ENCODE data around the gene TSHR. TPM values are rescaled to one million over a fixed set of nuclear protein-coding genes. Genes with fewer than 3 reads are reported as not detected.

Gene TSHR
- total RNA-seq, 1 donor, result not detected

DNA sequence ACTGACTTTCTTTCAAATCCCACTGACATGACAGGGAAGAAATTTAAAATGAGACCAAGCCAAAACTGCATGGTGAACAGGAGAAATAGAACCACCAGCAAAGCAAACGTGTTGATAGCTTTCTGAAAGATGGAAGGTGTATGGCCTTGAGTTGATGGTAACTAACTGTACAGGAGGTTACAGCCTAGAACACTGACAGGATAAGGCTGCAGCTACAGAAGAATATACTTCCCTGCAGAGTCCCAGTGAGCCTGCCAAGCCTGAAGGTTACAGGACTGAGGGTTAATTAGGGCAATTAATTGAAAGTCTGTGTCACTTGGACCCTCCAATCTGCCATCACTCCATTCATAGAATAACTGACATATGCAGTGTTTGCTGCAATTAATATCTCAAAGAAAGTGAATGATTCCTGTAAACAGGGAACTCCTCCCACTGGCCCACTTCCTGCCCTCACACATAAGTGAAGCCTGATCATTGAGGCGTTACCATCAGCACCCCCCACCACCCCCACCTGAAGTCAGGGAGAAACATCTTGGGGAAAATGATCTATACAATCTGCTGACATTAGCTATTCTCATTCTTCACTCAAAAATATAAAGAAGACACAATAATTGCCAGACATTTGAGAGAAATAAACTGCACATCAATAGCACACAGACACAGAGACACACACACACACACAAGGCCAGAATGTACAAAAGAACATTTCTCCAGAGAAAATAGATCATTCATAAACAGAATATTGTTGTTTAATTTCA lies 191.9 kb downstream of the TSHR start:
- TF ChIP-seq, protein P1, sequence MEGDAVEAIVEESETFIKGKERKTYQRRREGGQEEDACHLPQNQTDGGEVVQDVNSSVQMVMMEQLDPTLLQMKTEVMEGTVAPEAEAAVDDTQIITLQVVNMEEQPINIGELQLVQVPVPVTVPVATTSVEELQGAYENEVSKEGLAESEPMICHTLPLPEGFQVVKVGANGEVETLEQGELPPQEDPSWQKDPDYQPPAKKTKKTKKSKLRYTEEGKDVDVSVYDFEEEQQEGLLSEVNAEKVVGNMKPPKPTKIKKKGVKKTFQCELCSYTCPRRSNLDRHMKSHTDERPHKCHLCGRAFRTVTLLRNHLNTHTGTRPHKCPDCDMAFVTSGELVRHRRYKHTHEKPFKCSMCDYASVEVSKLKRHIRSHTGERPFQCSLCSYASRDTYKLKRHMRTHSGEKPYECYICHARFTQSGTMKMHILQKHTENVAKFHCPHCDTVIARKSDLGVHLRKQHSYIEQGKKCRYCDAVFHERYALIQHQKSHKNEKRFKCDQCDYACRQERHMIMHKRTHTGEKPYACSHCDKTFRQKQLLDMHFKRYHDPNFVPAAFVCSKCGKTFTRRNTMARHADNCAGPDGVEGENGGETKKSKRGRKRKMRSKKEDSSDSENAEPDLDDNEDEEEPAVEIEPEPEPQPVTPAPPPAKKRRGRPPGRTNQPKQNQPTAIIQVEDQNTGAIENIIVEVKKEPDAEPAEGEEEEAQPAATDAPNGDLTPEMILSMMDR (IDR thresholded peaks at IDR 0.05; ENCODE audit: insufficient read depth, low read depth, low read length), result no peak
- no peak overlapping the region for H3K4me3 ChIP-seq (ENCODE audit: low read depth, low read length)
- DNase-seq (ENCODE audit: low read depth), result no peak

DNA sequence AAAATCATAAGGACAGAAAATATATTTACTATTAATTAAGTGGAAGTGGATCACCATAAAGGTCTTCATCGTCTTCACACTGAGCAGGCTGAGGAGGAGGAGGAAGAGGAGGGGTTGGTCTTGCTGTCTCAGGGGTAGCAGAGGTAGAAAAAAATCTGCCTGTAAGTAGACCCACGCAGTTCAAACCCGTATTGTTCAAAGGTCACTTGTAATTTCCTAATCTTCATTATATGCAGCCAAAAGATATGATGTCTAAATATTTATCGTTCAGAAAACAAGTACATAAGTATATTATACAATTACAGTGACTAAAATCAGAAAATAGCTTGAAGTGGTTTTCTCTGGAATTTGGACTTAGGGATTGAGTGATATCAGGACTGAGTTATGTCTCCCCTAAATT lies 193.2 kb downstream of the TSHR start:
- DNase-seq (ENCODE audit: low read depth), result no peak
- no peak overlapping the region for H3K4me3 ChIP-seq (ENCODE audit: low read depth, low read length)
- TF ChIP-seq, protein P1 (IDR thresholded peaks at IDR 0.05; ENCODE audit: insufficient read depth, low read depth, low read length), result no peak

DNA sequence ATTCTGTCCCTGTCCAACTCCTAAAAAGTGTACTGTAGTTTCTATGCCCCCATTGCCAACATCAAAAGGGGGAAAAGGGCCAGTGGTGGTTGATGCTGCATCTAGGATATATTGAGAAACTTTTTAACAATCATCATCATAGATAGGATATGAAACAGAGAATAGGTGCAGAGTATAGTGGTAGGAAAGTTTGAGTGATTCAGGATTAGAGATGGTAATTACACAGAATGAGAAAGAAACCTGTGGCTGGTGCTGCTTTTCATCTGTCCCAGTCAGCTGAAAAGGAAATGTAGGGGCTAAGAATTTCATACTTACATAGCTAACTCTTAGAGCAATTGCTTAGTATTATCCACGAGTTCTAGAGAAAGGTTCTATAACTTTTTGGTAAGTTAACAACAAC lies 197.8 kb downstream of the TSHR start:
- no peak overlapping the region for H3K4me3 ChIP-seq (ENCODE audit: low read depth, low read length)
- no peak for DNase-seq (ENCODE audit: low read depth)
- TF ChIP-seq, protein P1 (IDR thresholded peaks at IDR 0.05; ENCODE audit: insufficient read depth, low read depth, low read length), result no peak

DNA sequence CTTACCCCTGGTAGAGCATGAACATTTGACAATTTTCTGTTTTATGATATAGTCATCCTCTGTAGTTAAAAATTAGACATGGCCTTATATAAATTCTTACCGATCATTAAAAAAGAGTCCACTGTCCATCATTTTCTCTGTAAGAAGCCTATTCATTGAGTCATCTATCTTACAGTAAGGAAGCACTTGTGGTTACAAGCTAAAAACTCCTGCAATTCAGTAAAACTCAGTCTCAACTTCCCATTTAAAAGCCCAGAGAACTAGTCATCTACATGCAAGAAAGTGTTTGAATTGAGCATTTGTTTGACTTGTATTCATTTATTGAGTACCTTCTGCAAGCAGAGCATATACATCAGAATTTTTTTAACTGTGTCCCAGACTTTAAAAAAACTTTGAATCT lies 202.0 kb downstream of the TSHR start:
- TF ChIP-seq, protein P1 (IDR thresholded peaks at IDR 0.05; ENCODE audit: insufficient read depth, low read depth, low read length), result no peak
- DNase-seq (ENCODE audit: low read depth), result no peak
- H3K4me3 ChIP-seq (ENCODE audit: low read depth, low read length), result no peak overlapping the region

DNA sequence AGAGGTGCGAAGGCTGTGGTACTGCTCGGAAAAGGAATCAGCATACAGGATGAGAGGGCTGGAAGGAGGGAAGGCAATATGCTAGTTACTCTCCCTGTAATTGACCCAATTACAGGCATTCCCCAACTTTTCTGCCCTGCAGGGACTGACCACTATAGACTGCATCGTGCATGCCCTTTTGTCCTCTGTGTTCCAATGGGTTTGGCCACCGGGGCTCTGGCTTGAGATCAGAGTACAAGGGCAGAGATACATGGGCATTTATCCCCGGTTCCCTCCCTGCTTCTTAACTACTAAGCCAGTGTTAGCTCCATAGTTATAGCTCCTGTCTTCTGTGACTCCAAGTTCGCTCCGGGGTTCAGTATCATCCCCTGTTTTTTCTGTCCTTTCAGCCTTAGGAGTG lies 205.7 kb downstream of the TSHR start:
- TF ChIP-seq, protein P1 (IDR thresholded peaks at IDR 0.05; ENCODE audit: insufficient read depth, low read depth, low read length), result no peak
- H3K4me3 ChIP-seq (ENCODE audit: low read depth, low read length), result no peak overlapping the region
- DNase-seq (ENCODE audit: low read depth), result no peak

DNA sequence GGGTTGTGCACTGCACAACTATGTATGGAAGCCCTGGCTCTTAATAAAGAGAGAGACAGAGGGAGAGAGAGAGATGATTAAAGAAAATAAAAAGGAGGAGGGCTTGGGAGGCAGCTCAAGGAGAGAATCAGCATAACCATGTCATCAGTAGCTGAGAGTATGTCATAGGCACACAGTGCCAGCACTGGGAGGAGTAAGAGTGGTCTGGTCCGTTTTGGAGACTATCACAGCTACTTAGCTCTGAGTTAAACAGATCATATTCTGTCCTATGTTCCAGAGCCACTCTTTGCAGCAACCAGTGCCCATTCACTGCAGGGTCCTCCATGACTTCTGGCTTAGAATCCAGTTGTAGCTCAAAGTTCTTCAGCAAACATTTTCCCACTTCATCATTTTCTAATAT lies 206.3 kb downstream of the TSHR start:
- no peak overlapping the region for H3K4me3 ChIP-seq (ENCODE audit: low read depth, low read length)
- DNase-seq (ENCODE audit: low read depth), result no peak
- TF ChIP-seq, protein P1 (IDR thresholded peaks at IDR 0.05; ENCODE audit: insufficient read depth, low read depth, low read length), result no peak

DNA sequence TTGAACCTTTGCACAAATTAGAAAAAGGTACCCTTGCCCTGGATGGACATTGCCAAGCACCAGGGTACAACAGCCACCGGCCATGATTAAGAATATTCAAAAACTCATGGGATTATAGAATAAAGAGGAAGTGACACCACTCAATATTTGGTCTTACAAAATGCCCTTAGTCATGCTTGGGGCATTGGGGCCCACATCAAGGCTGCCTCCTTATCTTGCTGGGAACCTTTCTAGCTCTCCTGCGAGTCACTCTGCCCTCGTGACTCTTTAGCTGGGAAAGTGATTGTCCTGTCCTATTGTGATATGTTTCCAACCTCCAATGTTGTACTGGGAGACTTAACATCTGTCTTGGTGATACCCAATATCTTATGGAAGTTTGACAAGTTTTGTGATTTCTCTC lies 207.5 kb downstream of the TSHR start:
- H3K4me3 ChIP-seq (ENCODE audit: low read depth, low read length), result no peak overlapping the region
- DNase-seq (ENCODE audit: low read depth), result no peak
- TF ChIP-seq, protein P1 (IDR thresholded peaks at IDR 0.05; ENCODE audit: insufficient read depth, low read depth, low read length), result no peak

All from fibroblast of villous mesenchyme (primary cell).